ENCODE data around the gene LRRC14B. TPM values are rescaled to one million over a fixed set of nuclear protein-coding genes. Genes with fewer than 3 reads are reported as not detected.

LRRC14B gene
- total RNA-seq, 4 donors from 2014 or later, result not detected

DNA sequence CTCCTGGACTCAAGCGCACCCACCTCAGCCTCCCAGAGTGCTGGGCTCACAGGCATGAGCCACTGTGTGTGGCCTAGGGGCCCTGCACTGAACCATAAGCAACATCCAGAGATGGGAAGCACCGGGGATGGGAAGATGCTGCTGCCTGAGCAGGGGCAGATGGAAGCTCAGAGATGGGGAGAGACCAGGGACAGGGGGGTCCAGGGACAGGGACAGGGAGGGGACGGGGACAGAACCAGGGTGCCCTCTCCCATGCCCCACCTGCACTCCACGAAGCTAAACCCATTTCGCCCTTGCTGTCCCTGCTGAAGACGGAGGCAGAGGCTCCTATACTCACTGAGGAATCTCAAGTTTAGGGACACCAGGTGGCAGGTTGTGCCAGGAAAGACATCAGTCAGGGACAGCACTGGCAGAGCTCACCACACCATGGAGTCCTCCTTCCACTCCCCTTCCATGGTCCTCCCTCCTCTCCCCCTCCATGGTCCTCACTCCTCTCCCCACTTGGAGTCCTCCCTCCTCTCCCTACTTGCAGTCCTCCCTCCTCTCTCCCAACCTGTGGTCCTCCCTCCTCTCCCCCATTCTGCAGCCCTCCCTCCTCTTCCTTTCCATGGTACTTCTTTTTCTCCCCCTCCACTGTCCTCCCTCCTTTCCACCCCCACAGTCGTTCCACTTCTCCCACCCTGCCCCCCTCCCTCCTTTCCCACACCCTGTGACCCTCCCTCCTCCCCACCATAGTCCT lies 45.5 kb upstream of the LRRC14B start:
- H3K36me3 ChIP-seq, result no peaks in the 10 kb centered on the region
- DNase-seq, result no peak
- no peak overlapping the region for H3K4me3 ChIP-seq
- H3K4me1 ChIP-seq, result peaks cover 0 to 10% (median 0%) of the 10 kb centered on the region in 3 donors
- 79% methylated on average over 5 to 6 of the region's 7 CpGs for WGBS, 2 donors
- H3K27me3 ChIP-seq, result peaks cover 0 to 21% (median 0%) of the 10 kb centered on the region in 4 donors
- no peak overlapping the region for H3K27ac ChIP-seq
- TF ChIP-seq, protein P1, sequence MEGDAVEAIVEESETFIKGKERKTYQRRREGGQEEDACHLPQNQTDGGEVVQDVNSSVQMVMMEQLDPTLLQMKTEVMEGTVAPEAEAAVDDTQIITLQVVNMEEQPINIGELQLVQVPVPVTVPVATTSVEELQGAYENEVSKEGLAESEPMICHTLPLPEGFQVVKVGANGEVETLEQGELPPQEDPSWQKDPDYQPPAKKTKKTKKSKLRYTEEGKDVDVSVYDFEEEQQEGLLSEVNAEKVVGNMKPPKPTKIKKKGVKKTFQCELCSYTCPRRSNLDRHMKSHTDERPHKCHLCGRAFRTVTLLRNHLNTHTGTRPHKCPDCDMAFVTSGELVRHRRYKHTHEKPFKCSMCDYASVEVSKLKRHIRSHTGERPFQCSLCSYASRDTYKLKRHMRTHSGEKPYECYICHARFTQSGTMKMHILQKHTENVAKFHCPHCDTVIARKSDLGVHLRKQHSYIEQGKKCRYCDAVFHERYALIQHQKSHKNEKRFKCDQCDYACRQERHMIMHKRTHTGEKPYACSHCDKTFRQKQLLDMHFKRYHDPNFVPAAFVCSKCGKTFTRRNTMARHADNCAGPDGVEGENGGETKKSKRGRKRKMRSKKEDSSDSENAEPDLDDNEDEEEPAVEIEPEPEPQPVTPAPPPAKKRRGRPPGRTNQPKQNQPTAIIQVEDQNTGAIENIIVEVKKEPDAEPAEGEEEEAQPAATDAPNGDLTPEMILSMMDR (IDR thresholded peaks at IDR 0.05), result no peak
- TF ChIP-seq POLR2A (IDR thresholded peaks at IDR 0.05), result no peak
- intact Hi-C loops (cut with DNase I), result no loop called here
- peaks cover 0 to 29% (median 21%) of the 10 kb centered on the region in 3 donors for H3K9me3 ChIP-seq

DNA sequence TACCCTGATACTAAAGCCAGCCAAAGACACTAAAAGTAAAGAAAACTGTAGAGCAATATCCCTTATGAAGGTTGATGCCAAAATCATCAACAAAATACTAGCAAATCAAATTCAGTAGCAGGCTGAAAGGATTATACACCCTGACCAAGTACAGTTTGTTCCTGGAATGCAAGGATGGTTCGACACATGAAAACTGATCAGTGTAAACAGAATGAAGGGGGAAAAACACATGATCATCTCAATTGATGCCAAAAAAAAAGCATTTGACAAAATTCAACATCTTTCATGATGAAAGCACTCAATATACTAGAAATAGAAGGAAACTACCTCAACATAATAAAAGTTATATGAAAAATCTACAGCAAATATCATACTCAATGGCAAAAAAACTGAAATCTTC lies 43.5 kb upstream of the LRRC14B start:
- Histone ChIP-seq H3K4me1 (peaks cover 0 to 10% (median 0%) of the 10 kb centered on the region in 3 donors), H3K27ac (no peak overlapping the region), H3K27me3 (peaks cover 0 to 21% (median 0%) of the 10 kb centered on the region in 4 donors), H3K4me3 (no peak overlapping the region), H3K9me3 (peaks cover 0 to 29% (median 21%) of the 10 kb centered on the region in 3 donors), H3K36me3 (no peaks in the 10 kb centered on the region)
- WGBS, 2 donors, result 82 to 95% methylated on average over 1 of the region's 1 CpG
- TF ChIP-seq POLR2A (IDR thresholded peaks at IDR 0.05), result no peak
- TF ChIP-seq, protein P1 (IDR thresholded peaks at IDR 0.05), result no peak
- intact Hi-C loops (cut with DNase I), result no loop called here
- DNase-seq, result no peak

DNA sequence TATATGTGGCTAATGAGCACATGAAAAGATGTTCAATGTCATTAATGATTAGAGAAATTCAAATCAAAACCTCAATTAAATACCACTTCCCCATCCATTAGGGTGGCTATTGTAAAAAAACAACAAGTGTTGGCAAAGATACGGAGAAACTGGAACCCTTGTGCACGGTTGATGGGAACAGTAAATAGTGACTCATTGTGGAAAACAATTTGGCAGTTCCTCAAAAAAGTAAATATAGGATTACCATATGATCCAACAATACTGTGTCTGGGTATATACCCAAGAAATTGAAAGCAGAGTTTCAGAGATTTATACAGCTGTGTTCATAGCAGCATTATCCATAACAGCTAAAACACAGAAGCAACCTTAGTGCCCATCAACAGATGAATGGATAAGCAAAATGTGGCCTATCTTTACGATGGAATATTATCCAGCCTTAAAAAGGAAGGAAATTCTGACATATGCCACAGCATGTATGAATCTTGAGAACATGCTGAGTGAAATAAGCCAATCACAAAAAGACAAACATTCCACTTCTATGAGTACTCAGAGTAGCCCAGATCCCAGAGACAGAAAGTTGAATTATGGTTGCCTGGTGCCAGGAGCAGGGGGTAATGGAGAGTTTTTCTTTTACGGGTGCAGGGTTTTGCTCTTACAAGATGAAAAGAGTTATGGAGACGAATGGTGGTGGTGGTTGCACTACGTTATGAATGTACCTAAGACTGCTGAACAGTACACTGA lies 41.4 kb upstream of the LRRC14B start:
- H3K27ac ChIP-seq, result no peak overlapping the region
- intact Hi-C loops (cut with DNase I), result no loop called here
- WGBS, 2 donors, result 40 to 42% methylated on average over 6 of the region's 6 CpGs

DNA sequence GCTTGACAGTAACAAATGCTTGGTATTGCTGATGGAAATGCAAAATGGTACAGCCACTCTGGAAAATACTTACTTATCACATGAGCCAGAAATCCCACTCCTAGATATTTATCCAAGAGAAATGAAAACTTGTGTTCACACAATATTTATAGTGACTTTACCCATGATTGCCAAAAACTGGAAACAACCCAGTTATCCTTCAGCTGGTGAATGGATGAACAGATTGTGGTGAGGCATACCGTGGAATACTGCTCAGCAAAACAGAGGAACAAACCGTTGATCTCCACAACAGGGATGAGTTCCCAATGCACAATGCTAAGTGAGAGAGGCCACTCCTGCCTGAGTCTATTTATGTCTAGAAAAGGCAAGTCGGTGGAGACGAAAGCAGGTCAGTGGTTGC lies 40.5 kb upstream of the LRRC14B start:
- peaks cover 0 to 10% (median 0%) of the 10 kb centered on the region in 3 donors for H3K4me1 ChIP-seq
- H3K27ac ChIP-seq, result no peak overlapping the region
- no peaks in the 10 kb centered on the region for H3K36me3 ChIP-seq
- H3K27me3 ChIP-seq, result peaks cover 0 to 5% (median 0%) of the 10 kb centered on the region in 4 donors
- TF ChIP-seq POLR2A (IDR thresholded peaks at IDR 0.05), result no peak
- TF ChIP-seq, protein P1 (IDR thresholded peaks at IDR 0.05), result no peak
- DNase-seq, result no peak
- intact Hi-C loops (cut with DNase I), result no loop called here
- 77 to 84% methylated on average over 4 of the region's 4 CpGs for WGBS, 2 donors
- H3K4me3 ChIP-seq, result no peak overlapping the region
- peaks cover 0 to 29% (median 21%) of the 10 kb centered on the region in 3 donors for H3K9me3 ChIP-seq

More for the DNA sequence above, 41.4 kb upstream of the LRRC14B start:
- no peaks in the 10 kb centered on the region for H3K36me3 ChIP-seq
- H3K4me3 ChIP-seq, result no peak overlapping the region
- no peak for DNase-seq
- H3K27me3 ChIP-seq, result peaks cover 0 to 11% (median 0%) of the 10 kb centered on the region in 4 donors
- H3K9me3 ChIP-seq, result peaks cover 0 to 29% (median 21%) of the 10 kb centered on the region in 3 donors
- no peak for TF ChIP-seq POLR2A (IDR thresholded peaks at IDR 0.05)
- TF ChIP-seq, protein P1 (IDR thresholded peaks at IDR 0.05), result no peak
- peaks cover 0 to 10% (median 0%) of the 10 kb centered on the region in 3 donors for H3K4me1 ChIP-seq

DNA sequence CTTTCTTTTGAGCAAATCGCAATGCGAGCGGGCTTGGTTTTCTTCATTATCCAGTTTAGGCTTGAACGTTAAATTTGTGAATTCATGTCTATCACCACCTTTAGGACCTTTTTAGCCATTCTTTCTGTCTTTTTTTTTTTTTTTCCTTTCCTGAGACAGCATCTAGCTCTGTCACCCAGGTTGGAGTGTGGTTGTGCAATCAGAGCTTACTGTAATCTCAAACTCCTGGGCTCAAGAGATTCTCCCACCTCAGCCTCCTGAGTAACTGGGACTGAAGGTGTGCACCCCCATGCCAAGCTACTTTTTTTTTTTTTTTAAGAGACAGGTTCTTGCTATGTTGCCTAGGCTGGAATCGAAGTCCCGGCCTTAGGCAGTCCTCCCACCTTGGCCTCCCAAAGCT lies 39.2 kb upstream of the LRRC14B start:
- intact Hi-C loops (cut with DNase I), result no loop called here
- no peaks in the 10 kb centered on the region for H3K36me3 ChIP-seq
- peaks cover 0 to 4% (median 0%) of the 10 kb centered on the region in 4 donors for H3K27me3 ChIP-seq
- peaks cover 0 to 20% (median 17%) of the 10 kb centered on the region in 3 donors for H3K9me3 ChIP-seq
- WGBS, 2 donors, result 88 to 96% methylated on average over 6 of the region's 6 CpGs
- peaks cover 0 to 10% (median 0%) of the 10 kb centered on the region in 3 donors for H3K4me1 ChIP-seq
- no peak overlapping the region for H3K4me3 ChIP-seq
- no peak for TF ChIP-seq POLR2A (IDR thresholded peaks at IDR 0.05)
- TF ChIP-seq, protein P1 (IDR thresholded peaks at IDR 0.05), result no peak
- no peak overlapping the region for H3K27ac ChIP-seq
- DNase-seq, result no peak

Data from esophagus squamous epithelium (tissue), 5 donors.